Measurements from ENCODE around the gene C17orf107. TPM values are rescaled to one million over a fixed set of nuclear protein-coding genes. Genes with fewer than 3 reads are reported as not detected.

The C17orf107 gene
- polyA plus RNA-seq, 1 of the 3 experiments (the other 2 are of a cell fraction): 0.44 TPM

- no peak for TF ChIP-seq EZH2phosphoT487 (IDR thresholded peaks at IDR 0.05; ENCODE audit: borderline replicate concordance, low read depth)
These were observed 40.5 kb upstream of the C17orf107 start (continued) for GRCh38 chr17:4858882-4859260.

DNA sequence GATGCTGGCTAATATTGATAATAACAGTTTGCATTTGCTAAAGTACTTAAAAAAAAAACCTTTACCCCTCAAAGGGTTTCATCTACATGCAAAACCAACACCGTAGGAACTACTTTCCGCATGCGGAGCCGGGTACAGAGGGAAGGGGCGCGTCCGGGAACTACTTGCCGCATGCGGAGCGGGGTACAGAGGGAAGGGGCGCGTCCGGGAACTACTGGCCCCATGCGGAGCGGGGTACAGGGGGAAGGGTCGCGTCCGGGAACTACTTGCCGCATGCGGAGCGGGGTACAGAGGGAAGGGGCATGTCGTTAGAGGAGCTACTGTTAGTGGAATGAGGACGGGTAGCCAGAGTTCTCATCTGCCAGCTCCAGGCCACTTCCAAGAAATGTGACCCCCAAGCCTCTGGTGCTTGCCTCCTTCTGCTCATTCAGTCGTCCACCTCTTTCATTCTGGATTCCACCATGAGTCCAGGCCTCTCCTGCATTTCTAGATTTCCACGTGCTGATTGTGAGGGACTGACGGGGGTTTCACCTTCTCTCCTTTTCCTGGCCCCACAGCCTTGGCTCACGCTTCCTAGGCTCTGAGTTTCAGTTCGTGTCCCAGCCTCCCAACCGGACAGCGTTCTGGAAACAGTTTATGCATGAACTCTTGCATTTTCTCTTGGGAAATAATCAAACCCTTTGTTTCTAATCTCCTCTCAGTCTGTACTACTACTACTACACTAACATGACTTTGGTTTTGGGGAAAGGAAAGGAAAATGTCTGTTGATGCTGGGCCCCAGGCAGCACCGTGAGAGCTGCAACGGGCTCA is 39.3 kb upstream of the C17orf107 start:
- no peak overlapping the region for H3K4me2 ChIP-seq
- no peak overlapping the region for H3K27ac ChIP-seq (ENCODE audit: low read depth in 2 of 2, low read length in 1 of 2)
- peaks cover 18 to 33% of the 10 kb centered on the region in 2 experiments for H3K4me1 ChIP-seq (ENCODE audit: control insufficient read depth in 1 of 2, insufficient read depth in 2 of 2, low read depth in 1 of 2, low read length in 1 of 2)
- no peaks in the 10 kb centered on the region for H3K27me3 ChIP-seq (ENCODE audit: insufficient read depth)
- H2AFZ ChIP-seq (ENCODE audit: low read depth): no peak overlapping the region
- WGBS (ENCODE audit: low lambda C conversion rate): 96% methylated on average over 32 of the region's 32 CpGs
- H3K4me3 ChIP-seq (ENCODE audit: low read depth in 2 of 2, low read length in 1 of 2): no peak overlapping the region
- no peak overlapping the region for H3K9ac ChIP-seq
- H3K36me3 ChIP-seq (replicated peaks in 1 of 2; ENCODE audit: control insufficient read depth in 1 of 2, insufficient read depth in 2 of 2, low read length in 1 of 2): no peaks in the 10 kb centered on the region
- POLR2A ChIA-PET: no interaction called here
- H3K9me2 ChIP-seq: no peaks in the 10 kb centered on the region
- peaks cover 26% of the 10 kb centered on the region; the same call in 1 of the 2 replicates for H3K79me2 ChIP-seq (ENCODE audit: insufficient read depth)
- TF ChIP-seq, protein P1, sequence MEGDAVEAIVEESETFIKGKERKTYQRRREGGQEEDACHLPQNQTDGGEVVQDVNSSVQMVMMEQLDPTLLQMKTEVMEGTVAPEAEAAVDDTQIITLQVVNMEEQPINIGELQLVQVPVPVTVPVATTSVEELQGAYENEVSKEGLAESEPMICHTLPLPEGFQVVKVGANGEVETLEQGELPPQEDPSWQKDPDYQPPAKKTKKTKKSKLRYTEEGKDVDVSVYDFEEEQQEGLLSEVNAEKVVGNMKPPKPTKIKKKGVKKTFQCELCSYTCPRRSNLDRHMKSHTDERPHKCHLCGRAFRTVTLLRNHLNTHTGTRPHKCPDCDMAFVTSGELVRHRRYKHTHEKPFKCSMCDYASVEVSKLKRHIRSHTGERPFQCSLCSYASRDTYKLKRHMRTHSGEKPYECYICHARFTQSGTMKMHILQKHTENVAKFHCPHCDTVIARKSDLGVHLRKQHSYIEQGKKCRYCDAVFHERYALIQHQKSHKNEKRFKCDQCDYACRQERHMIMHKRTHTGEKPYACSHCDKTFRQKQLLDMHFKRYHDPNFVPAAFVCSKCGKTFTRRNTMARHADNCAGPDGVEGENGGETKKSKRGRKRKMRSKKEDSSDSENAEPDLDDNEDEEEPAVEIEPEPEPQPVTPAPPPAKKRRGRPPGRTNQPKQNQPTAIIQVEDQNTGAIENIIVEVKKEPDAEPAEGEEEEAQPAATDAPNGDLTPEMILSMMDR (IDR thresholded peaks at IDR 0.05): no peak
- TF ChIP-seq GATA2 (CRISPR knock-in tag; IDR thresholded peaks at IDR 0.05): no peak
- TF ChIP-seq SIN3A (IDR thresholded peaks at IDR 0.05; ENCODE audit: borderline replicate concordance, low read depth, low read length): no peak
- TF ChIP-seq CHD2 (IDR thresholded peaks at IDR 0.05; ENCODE audit: low read length, partially characterized antibody): no peak
- no peak for TF ChIP-seq RCOR1 (IDR thresholded peaks at IDR 0.05; ENCODE audit: low read length)
- TF ChIP-seq RXRA (IDR thresholded peaks at IDR 0.05; ENCODE audit: borderline replicate concordance, low read depth): no peak
- TF ChIP-seq FOXM1 (IDR thresholded peaks at IDR 0.05; ENCODE audit: low read depth): no peak
- no peak for TF ChIP-seq TAF1 (IDR thresholded peaks at IDR 0.05; ENCODE audit: borderline replicate concordance, low read depth, low read length)
- no peaks in the 10 kb centered on the region for H3F3A ChIP-seq (replicated peaks; ENCODE audit: insufficient read depth)
- H4K20me1 ChIP-seq (ENCODE audit: insufficient read depth): no peaks in the 10 kb centered on the region
- H3K9me3 ChIP-seq: no peaks in the 10 kb centered on the region
- no peak for DNase-seq
- CTCF ChIA-PET: no interaction called here

DNA sequence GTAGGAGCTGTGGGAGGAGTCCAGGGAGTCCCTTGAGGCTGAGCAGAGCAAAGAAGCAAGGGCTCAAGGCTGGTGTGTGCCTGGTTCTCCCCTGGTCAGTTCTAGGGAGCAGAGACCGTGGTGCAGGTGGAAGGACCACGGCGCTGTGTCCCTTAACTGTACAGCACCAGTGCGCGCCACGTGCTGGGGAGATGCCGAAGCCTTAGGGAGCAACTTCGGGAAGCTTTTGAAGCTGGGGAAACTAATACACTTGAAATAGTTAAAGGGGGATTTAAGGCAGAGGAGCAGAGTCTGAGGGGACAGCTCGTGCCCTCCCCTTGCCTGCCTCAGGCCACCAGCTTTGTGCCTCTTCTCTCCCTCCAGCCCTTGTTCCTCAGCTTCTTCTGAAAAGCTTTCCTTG is 38.7 kb upstream of the C17orf107 start:
- no peaks in the 10 kb centered on the region for H4K20me1 ChIP-seq (ENCODE audit: insufficient read depth)

More for the DNA sequence above, 38.7 kb upstream of the C17orf107 start:
- no peak for DNase-seq
- Histone ChIP-seq H3K36me3 (replicated peaks in 1 of 2; ENCODE audit: control insufficient read depth in 1 of 2, insufficient read depth in 2 of 2, low read length in 1 of 2) (no peaks in the 10 kb centered on the region), H3K79me2 (ENCODE audit: insufficient read depth) (peaks cover 29% of the 10 kb centered on the region), H2AFZ (ENCODE audit: low read depth) (no peak overlapping the region), H3K9me2 (no peaks in the 10 kb centered on the region), H3F3A (replicated peaks; ENCODE audit: insufficient read depth) (no peaks in the 10 kb centered on the region), H3K27ac (ENCODE audit: low read depth in 2 of 2, low read length in 1 of 2) (no peak overlapping the region), H3K4me2 (no peak overlapping the region), H3K27me3 (ENCODE audit: insufficient read depth) (no peaks in the 10 kb centered on the region), H3K9ac (no peak overlapping the region), H3K9me3 (no peaks in the 10 kb centered on the region), H3K4me1 (ENCODE audit: control insufficient read depth in 1 of 2, insufficient read depth in 2 of 2, low read depth in 1 of 2, low read length in 1 of 2) (peaks cover 18 to 33% of the 10 kb centered on the region in 2 experiments), H3K4me3 (ENCODE audit: low read depth in 2 of 2, low read length in 1 of 2) (no peak overlapping the region)
- ChIA-PET POLR2A (no interaction called here), CTCF (no interaction called here)
- TF ChIP-seq RAD21 (IDR thresholded peaks at IDR 0.05; ENCODE audit: low read length) (no peak), FOXJ3 (CRISPR knock-in tag; IDR thresholded peaks at IDR 0.05) (no peak), IRF3 (IDR thresholded peaks at IDR 0.05; ENCODE audit: low read depth, low read length) (no peak), GABPA (IDR thresholded peaks at IDR 0.05; ENCODE audit: low read depth) (no peak), MXI1 (IDR thresholded peaks at IDR 0.05; ENCODE audit: low read depth, low read length) (no peak), FOXM1 (IDR thresholded peaks at IDR 0.05; ENCODE audit: low read depth) (no peak), TEAD4 (IDR thresholded peaks at IDR 0.05; ENCODE audit: borderline replicate concordance, insufficient read depth) (no peak)
- 96% methylated on average over 9 of the region's 9 CpGs for whole genome bisulfite sequencing (ENCODE audit: low lambda C conversion rate)
